CD1c-positive myeloid dendritic cell (primary cell): ENCODE data around the gene SNRNP35.
"Not testable (repeated sequence)": the region's sequence is repeated elsewhere in the genome, so short reads cannot be mapped to it uniquely, and the experiment has no call there.

Source experiments
- DNase-seq: peaks from one replicate; pipeline ENCODE4 v3.0.0-alpha.2; 2016; ENCODE audit errors: extremely low spot score

The SNRNP35 gene

DNA sequence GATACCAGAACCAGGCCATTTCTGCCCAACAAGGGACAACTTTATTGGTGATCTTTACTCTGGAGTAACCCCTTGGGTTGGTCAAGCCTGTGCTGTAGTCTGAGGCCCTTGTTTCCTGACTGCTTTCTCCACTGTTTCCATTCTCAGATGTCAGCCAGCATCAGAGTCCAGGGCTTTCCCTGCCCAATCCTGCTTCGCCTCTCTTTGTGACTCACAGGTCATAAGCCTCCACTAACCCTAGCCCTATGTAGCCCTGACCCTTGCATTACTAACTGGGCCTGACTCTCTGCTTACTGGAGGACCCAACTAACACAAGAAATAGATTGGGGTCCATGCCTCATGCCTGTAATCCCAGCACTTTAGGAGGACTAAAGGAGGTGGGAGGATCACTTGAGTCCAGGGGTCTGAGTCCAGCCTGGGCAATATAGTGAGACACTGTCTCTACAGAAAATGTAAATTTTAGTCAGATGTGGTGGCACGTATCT, 8.6 kb upstream of the SNRNP35 start:
- DNase-seq, result peak; percentile 38

- DNase-seq, result no peak
These were observed 8.1 kb upstream of the SNRNP35 start for GRCh38 chr12:123449856-123450255.

DNA sequence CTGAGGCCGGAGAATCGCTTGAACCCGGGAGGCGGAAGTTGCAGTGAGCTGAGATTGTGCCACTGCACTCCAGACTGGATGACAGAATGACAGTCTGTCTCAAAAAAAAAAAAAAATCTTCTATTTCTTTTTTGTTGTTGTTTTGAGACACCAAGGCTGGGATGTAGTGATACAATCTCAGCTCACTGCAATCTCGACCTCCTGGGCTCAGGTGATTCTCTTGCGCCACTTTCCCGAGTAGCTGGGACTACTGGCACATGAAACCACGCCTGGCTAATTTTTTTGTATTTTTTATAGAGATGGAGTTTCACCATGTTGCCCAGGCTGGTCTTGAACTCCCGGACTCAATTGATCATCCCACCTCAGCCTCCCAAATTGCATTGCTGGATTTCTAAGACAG, 7.3 kb upstream of the SNRNP35 start:
- DNase-seq, result no peak

GRCh38 chr12:123452276-123452550, 5.7 kb upstream of the SNRNP35 start:
- not testable (repeated sequence) for DNase-seq

GRCh38 chr12:123453165-123453564, 4.8 kb upstream of the SNRNP35 start:
- DNase-seq, result no peak

DNA sequence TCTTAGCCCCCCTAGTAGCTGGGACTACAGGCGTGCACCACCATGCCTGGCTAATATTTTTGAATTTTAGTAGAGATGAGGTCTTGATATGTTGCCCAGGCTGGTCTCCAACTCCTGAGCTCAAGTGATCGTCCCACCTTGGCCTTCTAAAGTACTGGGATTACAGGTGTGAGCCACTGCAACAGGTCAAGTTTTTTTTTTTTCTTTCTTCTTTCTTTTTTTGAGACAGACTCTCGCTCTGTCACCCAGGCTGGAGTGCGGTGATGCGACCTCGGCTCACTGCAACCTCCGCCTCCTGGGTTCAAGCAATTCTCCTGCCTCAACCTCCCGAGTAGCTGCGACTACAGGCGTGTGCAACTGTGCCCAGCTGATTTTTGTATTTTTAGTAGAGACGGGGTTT, 5.2 kb downstream of the SNRNP35 start:
- DNase-seq, result not testable (repeated sequence)

- DNase-seq, result no peak
These were observed 7.1 kb downstream of the SNRNP35 start for GRCh38 chr12:123465084-123465483.

DNA sequence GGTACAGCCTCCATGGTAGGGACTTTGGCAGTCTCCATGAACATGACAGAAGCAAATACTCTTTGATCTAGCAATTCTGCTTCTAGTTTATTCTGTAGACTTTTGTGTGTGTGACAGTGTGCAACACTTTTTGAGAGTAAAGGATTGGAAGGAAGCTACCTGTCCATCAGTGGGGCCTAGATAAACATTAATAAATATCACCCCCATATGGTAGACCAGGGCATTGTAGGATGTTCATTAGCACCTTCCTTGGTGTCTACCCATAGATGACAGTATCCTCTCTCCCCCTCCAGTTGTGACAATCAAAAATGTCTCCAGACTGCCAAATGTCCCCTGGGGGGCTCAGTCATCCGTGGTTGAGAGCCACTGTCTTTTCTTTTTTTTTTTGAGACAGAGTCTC, 10.8 kb downstream of the SNRNP35 start:
- DNase-seq, result no peak

DNA sequence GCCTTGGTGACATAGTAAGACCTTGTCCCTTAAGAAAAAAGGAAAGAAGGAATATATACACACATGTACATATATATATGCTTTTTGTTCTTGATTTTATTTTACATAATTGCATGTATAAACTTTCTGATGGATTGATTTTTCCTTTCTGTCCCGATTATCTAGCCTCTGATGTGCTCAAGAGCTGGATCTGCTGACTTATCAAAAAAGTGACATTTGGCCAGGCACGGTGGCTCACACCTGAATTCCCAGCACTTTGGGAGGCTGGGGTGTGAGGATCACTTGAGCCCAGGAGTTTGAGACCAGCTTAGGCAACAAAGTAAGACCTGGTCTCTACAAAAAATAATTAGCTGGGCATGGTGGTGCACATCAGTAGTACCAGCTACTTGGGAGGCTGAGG, 12.0 kb downstream of the SNRNP35 start:
- no peak for DNase-seq

DNA sequence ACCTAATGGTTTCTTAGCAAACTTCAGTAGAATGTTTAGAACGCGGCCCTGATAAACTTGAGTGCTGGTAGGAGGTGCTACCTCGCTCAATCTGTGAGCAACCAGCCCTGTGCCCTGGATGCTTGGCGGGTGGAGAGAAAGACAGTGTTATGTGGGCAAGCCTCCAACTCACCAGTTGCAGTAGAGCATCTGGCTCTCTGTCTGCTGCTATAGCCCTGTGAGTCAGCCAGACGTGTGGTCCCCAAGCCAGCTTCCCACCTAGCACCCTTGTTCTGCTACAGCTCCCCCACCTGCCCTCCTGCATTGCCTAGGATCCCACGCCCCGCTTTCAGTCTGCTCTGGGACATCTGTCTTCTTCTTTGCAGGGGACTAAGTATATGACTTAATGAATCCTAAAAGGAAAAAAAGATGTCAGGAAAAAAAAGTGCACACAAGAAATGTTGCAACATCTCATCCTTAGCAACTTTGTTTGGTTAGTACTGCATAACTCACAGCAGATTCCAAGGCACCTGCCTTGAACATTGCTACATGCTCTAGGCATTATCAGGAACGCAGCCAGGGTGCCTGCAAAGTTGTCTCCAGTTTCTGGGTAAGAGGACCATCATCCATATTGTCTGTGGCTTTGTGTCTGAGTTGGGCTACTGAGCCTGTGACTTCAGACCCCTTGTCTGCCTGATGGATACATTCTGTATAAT, 13.6 kb downstream of the SNRNP35 start:
- no peak for DNase-seq

DNA sequence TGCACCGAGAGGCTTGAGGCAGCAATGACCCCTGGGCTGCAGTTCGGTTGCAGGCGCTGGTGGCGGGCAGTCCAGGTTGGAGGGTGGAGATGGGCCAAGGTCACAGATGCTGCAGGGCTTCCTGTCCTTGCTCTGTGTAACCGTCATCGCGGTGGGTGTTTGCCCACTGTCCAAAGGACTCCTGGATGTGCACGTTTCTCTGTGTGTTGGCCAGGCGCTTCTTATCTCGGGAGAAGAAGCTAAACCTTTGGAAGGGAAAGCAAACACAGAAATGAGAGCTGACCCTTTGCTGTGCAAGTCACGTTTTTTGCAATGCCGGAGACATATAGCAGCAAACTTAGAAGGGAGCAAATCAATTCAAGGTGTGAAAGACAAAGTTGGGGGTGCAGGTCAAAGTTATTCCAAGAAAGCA, 14.5 kb downstream of the SNRNP35 start:
- no peak for DNase-seq

- DNase-seq, result no peak
These were observed 16.7 kb downstream of the SNRNP35 start for GRCh38 chr12:123474485-123475245.

GRCh38 chr12:123475246-123475703, 17.3 kb downstream of the SNRNP35 start:
- DNase-seq, result no peak

DNA sequence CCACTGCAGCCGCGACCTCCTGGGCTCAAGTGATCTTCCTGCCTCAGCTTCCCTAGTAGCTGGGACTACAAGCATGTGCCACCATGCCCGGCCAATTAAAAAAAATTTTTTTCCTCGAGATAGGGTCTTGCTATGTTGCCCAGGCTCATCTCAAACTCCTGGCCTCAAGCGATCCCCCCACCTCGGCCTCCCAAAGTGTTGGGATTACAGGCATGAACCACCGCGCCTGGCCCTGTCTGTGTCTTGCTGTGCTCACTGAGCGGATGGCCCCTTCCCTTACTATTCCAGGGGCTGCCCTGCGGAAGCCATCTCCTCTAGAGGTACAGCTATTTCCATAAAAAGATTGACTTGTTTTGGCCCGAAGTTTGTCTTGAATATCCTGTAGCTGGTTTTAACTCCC, 20.1 kb downstream of the SNRNP35 start:
- no peak for DNase-seq

- DNase-seq, result no peak
These were observed 20.8 kb downstream of the SNRNP35 start for GRCh38 chr12:123478762-123479161.

DNA sequence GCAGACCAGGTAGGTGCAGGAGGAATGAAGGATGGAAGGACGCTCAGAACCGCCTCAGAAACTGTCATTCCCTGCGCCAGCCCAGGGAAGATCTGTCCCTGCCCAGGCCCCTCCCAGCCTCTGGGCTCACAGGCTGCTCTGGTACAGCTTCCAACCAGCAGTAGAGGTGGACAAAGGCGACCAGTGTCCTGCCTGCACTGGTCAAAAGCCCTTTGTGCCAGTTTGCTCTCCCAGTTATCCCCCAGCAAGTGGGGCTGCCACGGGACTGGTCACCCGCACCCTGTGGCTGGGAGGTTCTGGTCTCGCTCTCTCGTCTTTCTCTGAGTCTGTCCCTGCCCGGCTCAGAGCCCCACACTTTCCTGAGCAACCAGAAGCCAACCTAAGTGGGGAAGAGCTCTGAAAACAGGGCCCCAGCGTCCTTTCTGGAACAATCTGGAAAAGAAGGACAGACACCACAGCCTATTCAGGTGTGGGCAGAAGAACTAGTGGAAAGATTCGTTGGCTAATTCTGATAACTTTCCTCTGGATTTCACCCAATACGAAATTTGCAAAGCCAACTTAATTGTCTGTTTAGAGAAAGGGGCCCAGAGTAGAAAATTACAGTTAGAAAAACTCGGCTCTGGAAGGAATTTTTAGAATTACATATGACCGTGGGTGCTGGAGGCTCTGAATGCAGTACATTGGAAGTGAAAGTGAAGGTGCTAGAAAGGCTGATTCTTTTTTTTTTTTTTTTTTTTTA, 21.7 kb downstream of the SNRNP35 start:
- no peak for DNase-seq

DNA sequence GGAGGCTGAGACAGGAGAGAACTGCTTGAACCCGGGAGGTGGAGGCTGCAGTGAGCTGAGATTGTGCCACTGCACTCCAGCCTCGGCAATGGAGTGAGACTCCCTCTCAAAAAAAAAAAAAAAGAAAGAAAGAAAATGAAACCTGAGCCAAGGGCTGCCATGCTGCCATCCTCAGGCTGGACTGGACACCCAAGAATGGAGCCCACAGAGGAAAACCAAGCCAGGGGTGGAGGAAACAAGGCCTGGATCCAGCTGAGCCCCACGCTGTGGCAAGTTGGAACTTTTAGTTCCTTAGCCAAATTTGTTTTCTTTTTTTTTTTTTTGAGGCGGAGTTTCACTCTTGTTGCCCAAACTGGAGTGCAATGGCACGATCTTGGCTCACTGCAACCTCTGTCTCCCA, 23.3 kb downstream of the SNRNP35 start:
- DNase-seq, result not testable (repeated sequence)

GRCh38 chr12:123482876-123483275, 24.9 kb downstream of the SNRNP35 start:
- DNase-seq, result peak; percentile 68

DNA sequence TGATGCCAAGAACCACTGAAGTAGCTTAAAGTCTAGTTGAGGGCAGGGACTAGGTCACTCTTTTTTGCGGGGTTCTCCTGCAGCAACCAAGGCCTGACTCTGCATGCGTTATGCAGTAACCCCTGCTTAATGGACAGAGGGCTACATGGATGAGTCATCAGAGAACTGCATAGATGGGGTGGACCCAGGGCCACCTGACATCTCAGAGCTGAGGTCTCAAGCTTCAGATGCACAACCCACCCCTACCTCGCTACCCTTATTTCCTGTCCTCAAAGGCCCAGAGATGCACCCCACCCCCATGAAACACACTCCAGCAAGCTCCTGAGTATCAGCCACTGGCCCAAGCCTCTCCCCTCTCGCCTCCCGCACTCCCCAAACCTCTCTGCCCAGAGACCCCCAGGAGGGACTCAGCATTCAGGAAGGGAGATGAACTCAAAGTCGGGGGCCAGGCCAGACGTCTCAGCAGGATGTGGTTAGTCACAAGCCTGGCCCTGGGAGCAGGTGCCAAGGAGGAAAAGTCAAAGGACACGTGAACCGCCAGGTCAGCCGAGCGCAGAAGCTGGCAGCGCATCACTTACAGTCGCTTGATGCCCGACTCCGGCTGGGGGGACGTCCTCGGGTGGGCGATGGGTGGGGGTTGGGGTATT, 25.8 kb downstream of the SNRNP35 start:
- no peak for DNase-seq

GRCh38 chr12:123485756-123486155, 27.8 kb downstream of the SNRNP35 start:
- no peak for DNase-seq

GRCh38 chr12:123487428-123487827, 29.5 kb downstream of the SNRNP35 start:
- DNase-seq, result no peak

GRCh38 chr12:123488539-123489230, 30.7 kb downstream of the SNRNP35 start:
- no peak for DNase-seq
